GM18909 (cell line): ENCODE data around the gene CTRB1.

Experiments
- ATAC-seq: cut with Tn5 transposase; IDR thresholded peaks from one replicate; pipeline ENCODE4 v1.9.1; 2021; ENCODE audit warnings: mild to moderate bottlenecking; ENCODE audit not compliant: unreplicated experiment, poor library complexity

CTRB1 gene

DNA sequence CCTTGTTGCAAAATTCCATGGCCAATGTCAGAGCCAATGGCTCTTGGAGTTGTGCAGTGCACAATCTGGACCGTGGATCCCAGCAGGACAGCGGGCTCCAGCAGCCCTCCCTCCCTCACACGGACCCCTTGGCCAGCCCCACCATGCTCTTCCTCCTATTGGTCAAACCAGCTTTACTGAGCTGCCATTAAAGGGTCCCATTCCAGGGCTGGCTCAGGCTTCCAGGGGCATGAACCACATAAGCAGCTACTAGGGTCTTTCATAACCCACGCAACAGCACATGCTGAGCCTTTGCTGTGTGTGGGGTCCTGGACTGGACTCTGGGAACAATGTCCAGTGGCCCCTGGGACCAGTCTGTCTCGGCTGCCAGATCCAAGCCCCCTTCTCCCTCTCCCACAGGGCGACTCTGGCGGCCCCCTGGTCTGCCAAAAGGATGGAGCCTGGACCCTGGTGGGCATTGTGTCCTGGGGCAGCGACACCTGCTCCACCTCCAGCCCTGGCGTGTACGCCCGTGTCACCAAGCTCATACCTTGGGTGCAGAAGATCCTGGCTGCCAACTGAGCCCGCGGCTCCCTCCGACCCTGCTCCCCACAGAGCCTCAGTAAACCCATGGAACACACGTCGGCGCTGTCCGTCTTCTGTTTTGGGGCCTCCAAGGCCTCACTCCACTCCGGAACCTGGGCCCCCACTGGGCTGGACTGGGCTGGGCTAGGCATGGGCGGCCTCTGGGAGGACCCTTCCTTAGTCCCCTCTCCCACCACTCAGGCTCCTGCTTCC lies 5.7 kb downstream of the CTRB1 start:
- no peak for ATAC-seq

- ATAC-seq, result no peak
These were observed 6.3 kb downstream of the CTRB1 start for GRCh38 chr16:75225092-75225491.

- no peak for ATAC-seq
These were observed 7.1 kb downstream of the CTRB1 start for GRCh38 chr16:75225678-75226515.

DNA sequence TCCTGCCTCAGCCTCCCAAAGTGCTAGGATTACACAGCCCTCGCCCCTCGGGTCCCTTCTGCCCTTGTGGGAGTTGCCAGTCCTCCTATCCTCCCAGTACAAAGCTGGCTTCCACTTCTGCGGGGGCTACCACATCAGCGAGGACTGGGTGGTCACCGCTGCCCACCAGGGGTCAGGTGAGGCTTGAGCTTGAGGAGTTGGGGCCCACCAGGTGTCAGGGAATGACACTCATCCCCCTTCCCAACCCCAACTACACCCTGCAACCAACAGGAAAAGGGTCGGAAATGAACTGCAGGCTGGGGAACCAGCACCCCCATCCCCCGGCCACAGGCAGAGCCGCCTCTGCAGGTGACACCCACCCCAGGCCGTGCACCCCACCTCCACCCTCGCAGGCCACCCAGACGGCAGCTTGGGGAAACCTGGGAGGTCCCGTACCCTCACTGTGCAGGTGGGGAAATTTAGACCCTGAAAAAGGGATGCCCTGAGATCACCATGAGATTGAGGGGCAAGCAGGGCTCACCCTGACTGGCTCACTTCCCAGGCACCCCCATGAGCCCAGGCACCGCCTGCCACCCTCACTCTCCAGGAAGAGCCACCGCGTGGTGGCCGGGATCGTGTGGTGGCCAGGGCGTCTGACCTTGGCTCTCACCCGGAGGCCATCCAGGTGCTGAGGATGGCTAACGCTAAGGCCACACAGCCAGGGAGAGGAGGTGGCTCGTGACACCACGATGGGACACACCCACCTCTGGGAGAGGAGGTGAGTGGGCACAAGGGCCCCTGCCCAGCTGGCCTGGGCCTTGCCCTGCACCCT lies 8.0 kb downstream of the CTRB1 start:
- no peak for ATAC-seq

DNA sequence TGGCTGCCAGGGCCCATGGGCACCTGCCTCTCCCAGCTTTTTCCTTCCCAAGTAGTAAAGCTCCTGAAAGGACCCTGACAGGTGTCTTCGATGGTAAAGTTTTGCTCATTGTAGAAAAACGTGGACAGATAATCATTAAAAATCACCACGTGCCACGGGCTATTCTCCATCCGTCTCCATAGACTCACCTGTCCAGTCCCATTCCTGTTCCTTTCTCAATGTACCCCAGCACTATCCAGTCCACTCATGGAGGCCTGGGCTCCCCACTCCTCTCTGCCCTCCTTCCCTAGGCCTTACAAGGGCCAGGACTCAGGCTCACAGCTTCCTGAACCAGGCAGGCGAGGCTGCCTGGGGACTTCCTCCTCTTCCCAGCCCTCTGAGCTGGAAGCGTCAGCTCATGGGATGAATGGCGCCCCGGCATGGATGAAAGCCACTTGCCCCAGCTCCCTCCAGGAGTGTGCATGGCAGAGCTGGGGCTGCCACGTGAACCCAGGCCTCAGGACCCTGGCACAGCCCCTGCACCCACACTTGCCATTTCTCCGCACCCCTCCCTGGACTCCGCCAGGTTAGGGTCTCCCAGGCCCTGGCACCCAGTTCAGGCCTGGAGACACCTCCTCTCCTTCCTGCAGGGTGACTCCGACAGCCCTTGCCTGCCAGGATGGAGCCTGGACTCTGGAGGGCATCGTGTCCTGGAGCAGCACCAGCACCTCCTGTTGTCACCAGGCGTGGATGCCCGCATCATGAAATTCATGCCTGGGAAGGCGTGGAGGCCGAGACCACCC lies 8.8 kb downstream of the CTRB1 start:
- ATAC-seq, result no peak

DNA sequence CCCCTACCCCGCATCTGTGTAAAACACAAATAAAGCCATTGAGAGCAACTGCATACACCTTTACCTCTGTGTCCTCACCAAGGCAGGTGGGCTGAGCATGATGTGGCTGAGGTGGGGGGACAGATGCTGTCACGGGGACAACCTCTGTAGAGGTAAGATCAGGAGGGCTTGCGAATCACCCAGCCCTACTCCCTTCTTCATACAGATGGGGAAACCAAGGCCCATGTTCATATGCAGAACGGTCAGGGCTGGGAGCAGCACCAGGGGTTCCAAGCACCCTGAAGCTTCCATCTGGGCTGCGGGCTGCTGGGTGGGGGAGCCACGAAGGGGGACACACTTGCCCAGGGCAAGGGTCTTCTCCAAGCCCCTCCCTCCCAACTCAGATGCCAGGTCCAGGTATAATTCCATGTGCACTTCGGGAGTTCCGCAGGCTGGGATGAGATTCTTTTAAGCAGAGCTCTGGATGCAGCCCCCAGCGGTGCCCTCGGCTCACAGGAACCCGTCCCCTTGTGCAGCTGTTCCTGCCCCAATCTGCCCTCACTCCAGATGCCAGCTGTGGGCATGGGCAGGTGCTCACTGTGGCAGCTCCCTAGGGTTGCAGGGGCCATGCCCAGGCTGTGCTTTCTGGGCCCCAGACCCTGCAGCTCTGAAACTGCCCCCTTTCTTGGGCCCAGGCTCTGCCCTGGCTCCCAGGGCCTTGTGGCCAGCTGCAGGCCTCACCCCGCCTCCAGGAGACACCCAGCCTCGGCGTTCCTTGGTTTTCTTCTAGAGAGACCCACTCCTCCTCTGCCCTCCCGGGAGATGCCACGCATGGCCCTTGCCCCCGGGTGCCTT lies 9.6 kb downstream of the CTRB1 start:
- no peak for ATAC-seq

- ATAC-seq, result no peak
These were observed 10.6 kb downstream of the CTRB1 start for GRCh38 chr16:75229172-75230031.

DNA sequence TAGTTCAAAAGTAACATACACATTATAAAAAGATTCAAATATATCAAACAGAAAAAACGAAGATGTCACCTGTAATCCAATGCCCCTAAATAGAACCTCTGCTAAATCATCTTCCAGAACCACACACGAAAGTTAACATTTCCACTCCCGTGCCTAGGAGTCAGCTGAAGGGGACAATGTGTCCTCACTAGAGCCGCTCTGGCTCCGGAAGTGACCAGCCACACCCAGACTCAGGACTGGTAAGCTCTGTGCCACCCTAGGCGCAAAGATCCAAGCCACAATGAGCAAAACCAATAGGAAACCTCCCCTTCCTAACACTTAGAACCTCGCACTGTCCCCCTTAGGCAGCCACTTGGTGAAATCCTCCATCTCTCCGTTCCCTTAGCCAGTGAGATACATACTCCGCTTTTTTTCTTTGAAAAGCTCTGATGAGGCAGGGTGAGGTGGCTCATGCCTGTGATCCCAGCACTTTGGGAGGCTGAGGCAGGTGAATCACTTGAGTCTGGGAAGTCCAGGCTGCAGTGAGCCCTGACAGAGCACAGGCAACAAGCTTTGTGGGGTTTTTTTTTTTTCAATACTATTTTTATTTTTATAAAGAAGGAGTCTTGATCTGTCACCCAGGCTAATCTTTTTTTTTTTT lies 11.8 kb downstream of the CTRB1 start:
- ATAC-seq, result no peak

DNA sequence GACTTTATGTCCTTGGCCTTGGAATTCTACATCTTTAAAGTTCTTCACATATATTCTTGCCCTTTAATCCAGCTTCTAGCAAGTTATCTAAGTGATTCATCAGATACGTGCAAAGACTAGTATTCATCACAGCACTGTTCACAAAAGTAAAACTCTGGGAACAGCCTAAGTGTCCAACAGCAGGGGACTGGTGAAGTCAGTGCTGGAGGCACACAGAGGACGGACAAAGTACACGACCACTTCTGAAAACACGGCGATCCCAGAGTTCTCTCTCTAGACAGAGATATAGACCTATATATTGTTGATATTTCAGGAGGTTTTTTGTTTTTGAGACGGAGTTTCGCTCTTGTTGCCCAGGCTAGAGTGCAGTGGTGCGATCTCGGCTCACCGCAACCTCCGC lies 12.8 kb downstream of the CTRB1 start:
- no peak for ATAC-seq

DNA sequence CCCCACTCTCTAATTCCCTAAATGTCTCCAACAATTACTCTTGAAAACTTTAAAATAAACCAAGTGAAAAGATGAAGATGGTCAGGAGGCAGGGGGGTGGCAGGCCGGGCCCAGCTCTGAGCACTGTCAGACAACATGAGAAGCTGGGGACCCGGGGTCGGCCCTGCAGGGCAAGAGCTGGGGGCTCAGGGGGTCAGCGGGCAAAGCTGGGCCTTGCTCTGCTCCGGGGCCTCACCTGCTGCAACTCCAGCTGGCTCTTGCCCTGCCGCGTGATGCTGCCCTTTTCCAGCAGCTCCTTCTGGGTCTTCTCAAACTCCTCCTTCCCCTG lies 14.8 kb downstream of the CTRB1 start:
- no peak for ATAC-seq

DNA sequence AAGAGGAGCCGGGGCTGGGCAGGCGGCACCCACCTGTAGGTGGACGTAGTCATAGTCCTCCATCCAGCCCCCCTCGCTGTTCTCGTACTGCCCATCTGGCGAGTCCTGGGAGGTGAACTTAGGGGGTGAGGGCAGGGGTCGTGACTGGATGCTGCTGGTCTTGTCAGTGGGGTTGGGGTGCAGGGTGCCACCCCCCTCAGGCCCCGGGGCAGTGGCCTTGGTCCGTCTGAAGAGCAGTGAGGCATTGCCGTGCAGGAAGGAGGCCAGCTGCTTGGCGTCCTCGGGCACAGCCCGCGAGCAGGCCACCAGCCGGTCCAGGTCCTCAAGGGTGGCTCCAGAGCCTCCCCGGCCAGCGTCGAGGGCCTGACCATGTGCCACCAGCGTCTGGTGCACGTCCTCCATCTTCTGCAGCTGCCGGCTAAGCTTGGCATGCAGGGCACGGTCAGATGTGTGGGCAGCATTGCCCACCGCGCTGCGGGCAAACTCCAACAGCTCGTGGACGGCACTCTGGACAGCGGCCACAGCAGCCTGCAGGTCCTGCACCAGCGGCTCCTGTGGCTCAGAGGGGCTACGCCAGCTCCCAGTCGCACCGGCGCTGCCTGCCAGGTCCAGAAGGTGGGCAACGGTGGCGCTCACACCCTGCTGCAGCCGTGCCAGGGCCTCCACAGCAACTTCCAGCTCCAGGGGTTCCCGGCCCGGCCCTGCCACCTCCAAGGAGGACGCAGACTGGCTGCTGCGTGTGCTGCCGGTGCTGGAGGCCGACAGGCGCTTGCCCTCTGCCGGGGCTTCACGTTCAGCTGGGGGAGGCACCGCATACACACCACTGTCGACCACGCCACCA lies 16.3 kb downstream of the CTRB1 start:
- ATAC-seq, result no peak

DNA sequence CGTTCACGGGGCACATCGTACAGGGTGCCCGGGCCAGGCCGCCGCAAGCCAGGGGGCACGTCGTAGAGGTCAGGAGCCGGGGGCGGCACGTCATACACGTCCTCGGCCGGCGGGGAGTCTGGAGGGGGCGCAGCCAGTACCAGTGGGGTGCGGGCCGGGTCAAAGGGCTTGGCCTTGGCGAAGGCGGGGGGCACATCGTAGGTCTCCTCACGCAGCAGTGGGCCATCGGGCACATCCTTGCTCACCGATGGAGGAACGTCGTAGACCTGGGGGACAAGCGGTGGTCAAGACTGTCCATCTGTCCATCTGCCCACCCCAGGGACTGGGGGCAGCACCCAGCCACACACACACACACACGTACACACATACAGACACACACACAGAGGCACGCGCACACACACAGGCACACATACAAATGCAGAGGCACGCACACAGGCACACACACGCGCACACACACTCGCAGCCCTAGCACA lies 17.0 kb downstream of the CTRB1 start:
- ATAC-seq, result no peak

- ATAC-seq, result no peak
These were observed 17.4 kb downstream of the CTRB1 start for GRCh38 chr16:75236232-75236631.

DNA sequence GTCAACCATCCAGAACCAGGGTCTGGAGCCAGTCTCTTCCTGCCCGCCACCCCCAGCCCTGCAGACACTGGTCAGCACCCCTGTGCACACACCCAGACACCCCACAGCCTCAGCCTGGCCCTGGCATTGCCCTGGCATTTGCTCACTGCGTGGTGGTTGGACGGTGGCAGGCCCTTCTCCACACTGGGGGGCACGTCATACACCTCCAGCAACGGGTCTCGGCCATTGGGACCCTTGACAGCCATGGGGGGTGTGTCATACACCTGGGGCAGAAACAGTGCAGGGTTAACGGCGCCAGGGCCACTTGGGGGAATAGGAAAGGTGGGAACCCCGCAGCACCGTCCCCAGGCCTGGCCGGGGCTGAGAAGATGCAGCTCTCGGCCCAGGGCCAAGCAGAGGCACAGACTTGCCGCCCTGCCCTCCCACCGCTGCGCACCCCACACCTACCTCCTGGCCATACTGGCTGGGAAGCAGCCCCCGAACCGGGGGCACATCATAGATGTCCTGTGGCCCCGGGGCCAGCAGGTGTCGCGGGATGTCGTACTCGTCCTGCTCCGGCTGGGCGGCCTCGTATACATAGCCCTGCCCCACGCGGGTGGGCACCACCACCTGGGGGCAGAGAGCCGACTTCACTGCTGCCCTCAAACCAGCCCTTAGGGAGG lies 18.1 kb downstream of the CTRB1 start:
- no peak for ATAC-seq

- no peak for ATAC-seq
These were observed 18.8 kb downstream of the CTRB1 start for GRCh38 chr16:75237398-75238131.
